H1 (cell line): ENCODE results near the gene LOC128125822.

Source experiments
- CTCF ChIA-PET: fragments of 300-600 bp; sonication (Branson Sonifier 250); formaldehyde crosslinking; loops from one replicate; lab custom pipeline; 2021; ENCODE audit not compliant: partially characterized antibody; lab: Charles Lee
- POLR2A ChIA-PET: fragments of 300-600 bp; sonication (Branson Sonifier 250); formaldehyde crosslinking; loops from one replicate; lab custom pipeline; 2021; ENCODE audit warnings: inconsistent platforms; ENCODE audit not compliant: partially characterized antibody; lab: Charles Lee
- DNase-seq, 2 experiments: peaks; one replicate each; pipeline versions ENCODE4 v3.0.0 to v3.0.0-alpha.2; 2010 to 2022; ENCODE audit warnings: low spot score in 2 of 2, low read depth in 1 of 2, mixed read lengths in 1 of 2
- FAIRE-seq: peaks from 2 replicates; lab custom pipeline; 2011; peaks lifted over from hg19 to GRCh38; lab: Jason Lieb, UNC
- H2AFZ ChIP-seq: 2 replicates; pipeline ENCODE4 v1.8.1; 2012; ENCODE audit warnings: low read length, inconsistent platforms
- H2AK5ac ChIP-seq: 2 replicates; pipeline ENCODE4 v1.6.1; 2013; ENCODE audit warnings: low read depth, low read length
- H2BK120ac ChIP-seq: replicated peaks from 2 replicates; pipeline ENCODE3; 2013; ENCODE audit warnings: low read depth, low read length, inconsistent platforms
- H2BK12ac ChIP-seq: 2 replicates; pipeline ENCODE4 v1.6.1; 2013; ENCODE audit warnings: low read depth, low read length
- H2BK15ac ChIP-seq: 2 replicates; pipeline ENCODE4 v1.6.1; 2013; ENCODE audit warnings: low read length
- H2BK20ac ChIP-seq: 2 replicates; pipeline ENCODE4 v1.6.1; 2013; ENCODE audit warnings: low read length
- H2BK5ac ChIP-seq: 2 replicates; pipeline ENCODE4 v1.6.1; 2013; ENCODE audit warnings: low read depth, low read length
- H3K14ac ChIP-seq: 2 replicates; pipeline ENCODE4 v1.6.1; 2013; ENCODE audit warnings: inconsistent platforms; ENCODE audit not compliant: insufficient read length
- H3K18ac ChIP-seq: 2 replicates; pipeline ENCODE4 v1.6.1; 2013; ENCODE audit warnings: low read length; ENCODE audit errors: extremely low read depth
- H3K23ac ChIP-seq: 2 replicates; pipeline ENCODE4 v1.6.1; 2013; ENCODE audit warnings: inconsistent platforms; ENCODE audit not compliant: insufficient read length
- H3K23me2 ChIP-seq: 2 replicates; pipeline ENCODE4 v1.6.1; 2013; ENCODE audit warnings: low read depth, low read length
- H3K27ac ChIP-seq: 2 replicates; pipeline ENCODE4 v1.6.1; 2011; ENCODE audit warnings: low read depth, low read length, inconsistent platforms
- H3K27me3 ChIP-seq, 4 experiments: replicated peaks in 1 of 4; 1 replicate in 1 of 4; 2 replicates in 3 of 4; pipeline versions ENCODE4 v1.6.1 to v1.8.1; 2011 to 2013; ENCODE audit warnings: low read length in 3 of 4, mild to moderate bottlenecking in 3 of 4, inconsistent platforms in 2 of 4, mixed read lengths in 2 of 4, moderate library complexity in 1 of 4; ENCODE audit not compliant: control insufficient read depth in 3 of 4, insufficient read depth in 3 of 4; ENCODE audit errors: extremely low read depth in 1 of 4
- H3K36me3 ChIP-seq, 4 experiments: 2 replicates each; pipeline versions ENCODE4 v1.6.1 to v1.8.1; 2011 to 2013; ENCODE audit warnings: mild to moderate bottlenecking in 4 of 4, low read length in 3 of 4, moderate library complexity in 2 of 4, control low read depth in 1 of 4, inconsistent platforms in 1 of 4; ENCODE audit not compliant: insufficient read depth in 4 of 4, control insufficient read depth in 2 of 4
- H3K4ac ChIP-seq: replicated peaks from 2 replicates; pipeline ENCODE3; 2013; ENCODE audit warnings: low read length, low read depth, mixed read lengths, inconsistent platforms; ENCODE audit not compliant: insufficient read length
- H3K4me1 ChIP-seq, 4 experiments: replicated peaks in 1 of 4; 1 replicate in 1 of 4; 2 replicates in 3 of 4; pipeline versions ENCODE4 v1.6.1 to v1.8.1; 2011 to 2013; ENCODE audit warnings: low read length in 3 of 4, inconsistent platforms in 2 of 4, mixed read lengths in 1 of 4; ENCODE audit not compliant: insufficient read depth in 4 of 4, control insufficient read depth in 3 of 4
- H3K4me2 ChIP-seq, 2 experiments: 2 replicates each; pipeline versions ENCODE4 v1.6.1 to v1.8.1; 2011 to 2013; ENCODE audit warnings: low read depth in 2 of 2, low read length in 2 of 2, control low read depth in 1 of 2, inconsistent platforms in 1 of 2, mild to moderate bottlenecking in 1 of 2; ENCODE audit not compliant: insufficient read depth in 1 of 2
- H3K4me3 ChIP-seq, 4 experiments: fragments of 200-600, 300-600 bp in 1 of 4; sonication (generic), shearing (Covaris generic), sonication (Bioruptor Twin) in 1 of 4; 2 replicates each; pipeline versions ENCODE4 v1.5.1 to v1.8.1; 2011 to 2016; ENCODE audit warnings: low read length in 4 of 4, low read depth in 3 of 4, control low read depth in 2 of 4, inconsistent platforms in 2 of 4, mild to moderate bottlenecking in 2 of 4, mixed read lengths in 1 of 4, moderate library complexity in 1 of 4; ENCODE audit not compliant: insufficient read depth in 2 of 4; ENCODE audit errors: extremely low read depth in 1 of 4
- H3K56ac ChIP-seq: replicated peaks from 2 replicates; pipeline ENCODE3; 2013; ENCODE audit warnings: low read depth, mild to moderate bottlenecking, mixed read lengths, low read length, inconsistent platforms; ENCODE audit not compliant: insufficient read length
- H3K79me1 ChIP-seq: 2 replicates; pipeline ENCODE4 v1.6.1; 2013; ENCODE audit warnings: low read depth, low read length, control low read depth
- H3K79me2 ChIP-seq, 2 experiments: 2 replicates each; pipeline versions ENCODE4 v1.6.1 to v1.8.1; 2012 to 2013; ENCODE audit warnings: low read length in 2 of 2, mild to moderate bottlenecking in 2 of 2, inconsistent platforms in 1 of 2; ENCODE audit not compliant: insufficient read depth in 2 of 2, control insufficient read depth in 1 of 2
- H3K9ac ChIP-seq, 4 experiments: replicated peaks in 1 of 4; 1 replicate in 1 of 4; 2 replicates in 3 of 4; pipeline versions ENCODE4 v1.6.1 to v1.8.1; 2011 to 2013; ENCODE audit warnings: low read depth in 3 of 4, low read length in 3 of 4, control low read depth in 2 of 4, mild to moderate bottlenecking in 2 of 4, moderate library complexity in 2 of 4, inconsistent platforms in 1 of 4; ENCODE audit errors: extremely low read depth in 1 of 4
- H3K9me3 ChIP-seq, 2 experiments: 2 replicates each; pipeline versions ENCODE4 v1.6.1 to v1.8.1; 2012 to 2013; ENCODE audit warnings: mild to moderate bottlenecking in 2 of 2, moderate library complexity in 2 of 2, control low read depth in 1 of 2, inconsistent platforms in 1 of 2, low read depth in 1 of 2, low read length in 1 of 2, mixed read lengths in 1 of 2; ENCODE audit not compliant: insufficient read depth in 2 of 2
- H4K20me1 ChIP-seq, 2 experiments: replicated peaks in 1 of 2; 2 replicates each; pipeline versions ENCODE3 to v1.8.1; 2011 to 2013; ENCODE audit warnings: inconsistent platforms in 2 of 2, low read length in 2 of 2, mild to moderate bottlenecking in 1 of 2; ENCODE audit not compliant: insufficient read depth in 2 of 2, control insufficient read depth in 1 of 2
- H4K5ac ChIP-seq: 2 replicates; pipeline ENCODE4 v1.6.1; 2013; ENCODE audit warnings: low read length, low read depth, mixed read lengths, inconsistent platforms; ENCODE audit not compliant: insufficient read length
- H4K8ac ChIP-seq: 2 replicates; pipeline ENCODE4 v1.8.0; 2013; ENCODE audit warnings: mild to moderate bottlenecking, moderate library complexity, low read length, inconsistent platforms; ENCODE audit not compliant: insufficient read depth; ENCODE audit errors: extremely low read depth
- H4K91ac ChIP-seq: replicated peaks from 2 replicates; pipeline ENCODE3; 2013; ENCODE audit warnings: low read length, mixed read lengths, inconsistent platforms; ENCODE audit not compliant: insufficient read length
- CEBPB ChIP-seq: IDR thresholded peaks from 2 replicates; pipeline ENCODE4 v1.6.1; 2012; ENCODE audit warnings: low read depth, low read length
- CHD2 ChIP-seq: IDR thresholded peaks from 2 replicates; pipeline ENCODE4 v1.6.1; 2012; ENCODE audit warnings: low read length, improper control_type of control experiment
- CTCF ChIP-seq, 3 experiments: IDR thresholded peaks; 1 replicate in 2 of 3; 2 replicates in 1 of 3; pipeline versions ENCODE4 v1.5.1 to v1.6.1; 2011; ENCODE audit warnings: low read length in 3 of 3, mild to moderate bottlenecking in 3 of 3, inconsistent platforms in 2 of 3, low read depth in 1 of 3, moderate library complexity in 1 of 3; ENCODE audit not compliant: insufficient read depth in 1 of 3; ENCODE audit errors: control extremely low read depth in 1 of 3
- GABPA ChIP-seq: IDR thresholded peaks from 2 replicates; pipeline ENCODE4 v1.6.1; 2011; ENCODE audit warnings: mild to moderate bottlenecking, low read length, moderate library complexity, borderline replicate concordance; ENCODE audit not compliant: insufficient read depth
- HDAC2 ChIP-seq, 2 experiments: fragments of 300-600 bp in 1 of 2; sonication (generic) in 1 of 2; IDR thresholded peaks; 2 replicates each; pipeline ENCODE4 v1.6.1; 2011 to 2012; ENCODE audit warnings: low read depth in 2 of 2, low read length in 2 of 2, mild to moderate bottlenecking in 2 of 2, moderate library complexity in 2 of 2, borderline replicate concordance in 1 of 2, inconsistent platforms in 1 of 2
- JUN ChIP-seq: IDR thresholded peaks from 2 replicates; pipeline ENCODE4 v1.6.1; 2011; ENCODE audit warnings: low read depth, mild to moderate bottlenecking, improper control_type of control experiment, low read length
- KDM4A ChIP-seq: IDR thresholded peaks from one replicate; pipeline ENCODE4 v1.7.1; 2012; ENCODE audit warnings: low read depth, mild to moderate bottlenecking, moderate library complexity, low read length, inconsistent platforms; ENCODE audit not compliant: severe bottlenecking
- MAFK ChIP-seq: IDR thresholded peaks from 2 replicates; pipeline ENCODE4 v1.6.1; 2012; ENCODE audit warnings: low read depth, mild to moderate bottlenecking, improper control_type of control experiment, low read length
- POLR2A ChIP-seq, 2 experiments: IDR thresholded peaks; 1 replicate in 1 of 2; 2 replicates in 1 of 2; pipeline ENCODE4 v1.6.1; 2011; ENCODE audit warnings: low read depth in 2 of 2, low read length in 2 of 2, mild to moderate bottlenecking in 2 of 2; ENCODE audit errors: control extremely low read depth in 1 of 2
- POU5F1 ChIP-seq: IDR thresholded peaks from 2 replicates; pipeline ENCODE4 v1.6.1; 2011; ENCODE audit warnings: low read depth, mild to moderate bottlenecking, low read length, moderate library complexity
- RBBP5 ChIP-seq: IDR thresholded peaks from 2 replicates; pipeline ENCODE4 v1.7.1; 2012; ENCODE audit warnings: low read depth, mild to moderate bottlenecking, inconsistent platforms, low read length, moderate library complexity, borderline replicate concordance
- TBP ChIP-seq: IDR thresholded peaks from 2 replicates; pipeline ENCODE4 v1.6.1; 2011; ENCODE audit warnings: low read depth, low read length, improper control_type of control experiment
- WGBS, 2 experiments: shearing (Covaris generic) in 1 of 2; methylation state at CpG; one replicate each; pipeline versions ENCODE4 v1.1.6 to v1.1.7; 2013 to 2015; ENCODE audit warnings: low lambda C conversion rate in 2 of 2, mixed read lengths in 2 of 2, inconsistent platforms in 1 of 2, low coverage in 1 of 2, missing lambda C conversion rate in 1 of 2; ENCODE audit not compliant: insufficient replicate concordance in 2 of 2, insufficient coverage in 1 of 2, insufficient read length in 1 of 2; ENCODE audit errors: extremely low coverage in 1 of 2, missing lambda C conversion rate in 1 of 2; 5-methylcytosine and 5-hydroxymethylcytosine counted together

The LOC128125822 gene

GRCh38 chr6:63592886-63593285 lies 20.6 kb downstream of the LOC128125822 start:
- Histone ChIP-seq H3K14ac (no peak overlapping the region), H2BK120ac (no peak overlapping the region), H3K4ac (no peak overlapping the region), H3K9ac (no peak overlapping the region), H3K23ac (no peak overlapping the region), H2BK20ac (no peak overlapping the region), H3K79me2 (no peaks in the 10 kb centered on the region), H2AFZ (no peak overlapping the region), H2BK5ac (no peak overlapping the region), H3K4me1 (peaks cover 0 to 4% (median 1%) of the 10 kb centered on the region in 4 experiments; a peak in 3 of 7 replicates), H4K91ac (no peak overlapping the region), H3K56ac (no peak overlapping the region), H3K36me3 (no peaks in the 10 kb centered on the region), H2AK5ac (no peak overlapping the region), H2BK12ac (no peak overlapping the region), H4K8ac (no peak overlapping the region), H3K27ac (no peak overlapping the region), H3K4me2 (no peak overlapping the region), H4K20me1 (no peaks in the 10 kb centered on the region), H3K27me3 (no peaks in the 10 kb centered on the region), H3K9me3 (no peaks in the 10 kb centered on the region), H3K23me2 (no peaks in the 10 kb centered on the region; the same call in 1 of the 2 replicates), H4K5ac (no peak overlapping the region), H2BK15ac (no peak overlapping the region), H3K4me3 (no peak overlapping the region), H3K79me1 (no peaks in the 10 kb centered on the region), H3K18ac (no peak overlapping the region)
- ChIA-PET CTCF (interaction anchor here (0.6 to 1.7 kb wide), 3 partner anchors 19 to 1497 kb away, joined by 3 to 8 read pairs (median 4); no protein-coding TSS in a partner anchor), POLR2A (interaction anchor here (1.8 kb wide), 1 partner anchor 9 kb away, joined by 7 read pairs; no protein-coding TSS in a partner anchor)
- DNase-seq: no peak
- WGBS, 2 experiments: 89% methylated on average over 7 of the region's 7 CpGs; no CpG with 5 or more reads in 1 of the 2 experiments
- no peak for FAIRE-seq
- TF ChIP-seq HDAC2 (IDR thresholded peaks at IDR 0.05; ENCODE audit: borderline replicate concordance in 1 of 2, low read depth in 2 of 2, low read length in 2 of 2) (no peak), KDM4A (no peak), RBBP5 (no peak), GABPA (no peak), POU5F1 (no peak), TBP (no peak), JUN (no peak), POLR2A (IDR thresholded peaks at IDR 0.05; ENCODE audit: control extremely low read depth in 1 of 2, low read depth in 2 of 2, low read length in 2 of 2) (no peak), CEBPB (no peak), CTCF (IDR thresholded peaks at IDR 0.05; ENCODE audit: control extremely low read depth in 1 of 3, insufficient read depth in 1 of 3, low read depth in 1 of 3, low read length in 3 of 3) (no peak), CHD2 (no peak), MAFK (no peak)
